Spleen (tissue), 11 donors: Measurements from ENCODE around the gene RASSF1. TPM values are rescaled to one million over a fixed set of nuclear protein-coding genes. Genes with fewer than 3 reads are reported as not detected.

ENCODE experiments used
- DNase-seq: peaks from one replicate; pipeline ENCODE4 v3.0.0-alpha.2; 2020
- H3K27ac ChIP-seq, 8 donors: fragments of 200-600 bp; sonication (generic) in 7 of 8; 1 replicate in 4 of 8; 2 replicates in 4 of 8; pipeline versions ENCODE4 v1.5.0 to v1.8.0; 2016 to 2021; ENCODE audit warnings: inconsistent platforms in 4 of 8, mild to moderate bottlenecking in 4 of 8, moderate library complexity in 1 of 8
- H3K27me3 ChIP-seq, 7 donors: fragments of 200-600 bp; sonication (generic) in 6 of 7; replicated peaks in 1 of 7; 1 replicate in 4 of 7; 2 replicates in 3 of 7; pipeline versions ENCODE4 v1.5.0 to v1.8.0; 2016 to 2021; ENCODE audit warnings: inconsistent platforms in 3 of 7, mild to moderate bottlenecking in 1 of 7
- H3K36me3 ChIP-seq, 6 donors: fragments of 200-600 bp; sonication (generic) in 5 of 6; 1 replicate in 4 of 6; 2 replicates in 2 of 6; pipeline versions ENCODE4 v1.5.0 to v1.8.0; 2016 to 2021; ENCODE audit warnings: inconsistent platforms in 2 of 6
- H3K4me1 ChIP-seq, 6 donors: fragments of 200-600 bp; sonication (generic) in 5 of 6; 1 replicate in 3 of 6; 2 replicates in 3 of 6; pipeline versions ENCODE4 v1.5.0 to v1.8.0; 2016 to 2021; ENCODE audit warnings: inconsistent platforms in 3 of 6
- H3K4me3 ChIP-seq, 8 donors: fragments of 200-600 bp; sonication (generic) in 7 of 8; 1 replicate in 4 of 8; 2 replicates in 4 of 8; pipeline versions ENCODE4 v1.5.0 to v1.8.0; 2016 to 2021; ENCODE audit warnings: inconsistent platforms in 4 of 8, mild to moderate bottlenecking in 4 of 8, moderate library complexity in 2 of 8
- H3K9me3 ChIP-seq, 8 donors: fragments of 200-600 bp; sonication (generic) in 7 of 8; 1 replicate in 4 of 8; 2 replicates in 4 of 8; pipeline versions ENCODE4 v1.5.0 to v1.8.0; 2016 to 2021; ENCODE audit warnings: inconsistent platforms in 4 of 8
- POLR2A ChIP-seq, 3 donors: fragments of 450-650 bp; IDR thresholded peaks; one replicate each; pipeline ENCODE4 v1.5.1; 2017; ENCODE audit warnings: antibody characterized with exemption in 3 of 3, mild to moderate bottlenecking in 1 of 3
- POLR2AphosphoS5 ChIP-seq, 3 donors: sonication (generic); formaldehyde crosslinking; IDR thresholded peaks; one replicate each; pipeline ENCODE4 v1.5.1; 2017; ENCODE audit warnings: antibody characterized with exemption in 3 of 3
- WGBS, 5 donors: extraction: QIAGEN DNeasy Blood & Tissue Kit in 3 of 5; methylation state at CpG; one replicate each; pipeline versions ENCODE4 v1.1.5 to v1.1.7; 2013 to 2018; 5-methylcytosine and 5-hydroxymethylcytosine counted together
- intact Hi-C: fragments of 100-400 bp; cut with DNase I; formaldehyde crosslinking; loops from one replicate; pipeline ENCODE4 v1.15.0; 2023; ENCODE audit warnings: low total_unique reads
- polyA plus RNA-seq, 3 donors: library from polyadenylated mRNA; stranded (reverse); fragments of 200-250 nt; gene quantifications; one replicate each; pipeline ENCODE4 v1.2.1, GENCODE V29; 2013
- total RNA-seq, 7 donors: library from RNA; depleted of rRNA in 3 of 7; stranded (reverse); fragments of >200 nt in 3 of 7; fragmentation: NEBNext Ultra II Directional in 4 of 7; extraction: Animal tissue kit (Norgen Biotek cat#: 25700) in 4 of 7; gene quantifications; one replicate each; pipeline versions ENCODE4 v1.1.0 to v1.2.1, GENCODE V29; 2016 to 2021
- TF ChIP-seq, protein P1 (sequence below), 11 experiments: fragments of 200-600 bp in 7 of 11; fragments of 450-650 bp in 4 of 11; sonication (generic) in 4 of 11; IDR thresholded peaks in 8 of 11; conservative IDR thresholded peaks in 3 of 11; 1 replicate in 7 of 11; 2 replicates in 4 of 11; pipeline versions ENCODE4 v1.4.0 to v1.8.0; 2016 to 2021; ENCODE audit warnings: antibody characterized with exemption in 11 of 11, inconsistent platforms in 4 of 11, mild to moderate bottlenecking in 1 of 11
- donor health status: healthy with polysubstance abuse.
- donor health status: DM: no; HTN: no; CAD: no; lungs with moderate emphysema.
- donor health status: DM: no; HTN: no; CAD: no.
- donor health status: Bipolar disorder and iron deficiency.
- donor health status: healthy.
- donor health status: DM: no; HTN: no; CAD: no.
- donor health status: DM: yes; HTN: yes; CAD: no.

RASSF1 gene
- total and polyA plus RNA-seq, 10 donors, result 48.3 to 113 (median 64.7) TPM

DNA sequence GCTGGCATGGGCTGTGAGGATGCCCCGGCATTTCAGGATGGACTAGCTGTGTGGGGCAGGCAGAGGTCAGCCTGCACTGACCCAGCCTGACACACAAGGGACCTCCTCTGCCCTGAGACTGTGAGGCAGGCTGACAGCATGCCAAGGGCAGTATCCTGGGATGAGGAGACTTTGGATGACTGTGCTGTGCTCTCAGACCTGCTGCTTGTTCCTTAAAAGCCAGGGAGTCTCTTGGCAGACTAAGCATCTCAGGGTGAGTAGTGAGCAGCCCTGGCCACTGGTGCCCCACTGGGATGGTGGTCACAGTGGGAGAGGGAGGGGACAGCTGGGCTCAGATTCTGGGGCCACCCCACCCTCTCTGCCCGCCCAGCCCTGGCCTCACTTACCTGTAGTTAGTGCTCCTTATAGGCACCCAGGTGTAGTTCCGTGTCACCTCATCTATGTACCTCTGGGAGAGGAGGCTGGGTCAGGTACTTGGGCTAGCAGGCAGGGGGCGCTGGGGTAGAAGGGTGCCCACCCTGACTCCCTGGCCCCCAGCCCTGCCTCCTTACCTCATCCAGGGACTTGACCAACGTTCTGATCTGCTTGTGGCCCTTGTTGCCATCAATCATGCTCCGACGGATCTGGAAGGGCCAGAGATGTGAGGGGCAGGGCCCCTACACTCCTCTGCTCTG lies 34.8 kb upstream of the RASSF1 start:
- 70 to 89% (median 80%) methylated on average over 5 to 7 of the region's 7 CpGs for WGBS, 5 donors
- peaks cover 0 to 14% (median 0%) of the 10 kb centered on the region in 7 donors for H3K27me3 ChIP-seq
- intact Hi-C loops, result no loop called here
- H3K27ac ChIP-seq, result no peak overlapping the region
- H3K4me3 ChIP-seq, result no peak overlapping the region
- no peak for TF ChIP-seq POLR2AphosphoS5 (IDR thresholded peaks at IDR 0.05)
- no peak for TF ChIP-seq POLR2A (IDR thresholded peaks at IDR 0.05)
- TF ChIP-seq, protein P1, sequence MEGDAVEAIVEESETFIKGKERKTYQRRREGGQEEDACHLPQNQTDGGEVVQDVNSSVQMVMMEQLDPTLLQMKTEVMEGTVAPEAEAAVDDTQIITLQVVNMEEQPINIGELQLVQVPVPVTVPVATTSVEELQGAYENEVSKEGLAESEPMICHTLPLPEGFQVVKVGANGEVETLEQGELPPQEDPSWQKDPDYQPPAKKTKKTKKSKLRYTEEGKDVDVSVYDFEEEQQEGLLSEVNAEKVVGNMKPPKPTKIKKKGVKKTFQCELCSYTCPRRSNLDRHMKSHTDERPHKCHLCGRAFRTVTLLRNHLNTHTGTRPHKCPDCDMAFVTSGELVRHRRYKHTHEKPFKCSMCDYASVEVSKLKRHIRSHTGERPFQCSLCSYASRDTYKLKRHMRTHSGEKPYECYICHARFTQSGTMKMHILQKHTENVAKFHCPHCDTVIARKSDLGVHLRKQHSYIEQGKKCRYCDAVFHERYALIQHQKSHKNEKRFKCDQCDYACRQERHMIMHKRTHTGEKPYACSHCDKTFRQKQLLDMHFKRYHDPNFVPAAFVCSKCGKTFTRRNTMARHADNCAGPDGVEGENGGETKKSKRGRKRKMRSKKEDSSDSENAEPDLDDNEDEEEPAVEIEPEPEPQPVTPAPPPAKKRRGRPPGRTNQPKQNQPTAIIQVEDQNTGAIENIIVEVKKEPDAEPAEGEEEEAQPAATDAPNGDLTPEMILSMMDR (IDR thresholded peaks at IDR 0.05 in 8 of 11, conservative IDR thresholded peaks at IDR 0.05 in 3 of 11), result no peak
- H3K9me3 ChIP-seq, result no peaks in the 10 kb centered on the region
- no peak for DNase-seq
- no peaks in the 10 kb centered on the region for H3K4me1 ChIP-seq
- no peaks in the 10 kb centered on the region for H3K36me3 ChIP-seq

DNA sequence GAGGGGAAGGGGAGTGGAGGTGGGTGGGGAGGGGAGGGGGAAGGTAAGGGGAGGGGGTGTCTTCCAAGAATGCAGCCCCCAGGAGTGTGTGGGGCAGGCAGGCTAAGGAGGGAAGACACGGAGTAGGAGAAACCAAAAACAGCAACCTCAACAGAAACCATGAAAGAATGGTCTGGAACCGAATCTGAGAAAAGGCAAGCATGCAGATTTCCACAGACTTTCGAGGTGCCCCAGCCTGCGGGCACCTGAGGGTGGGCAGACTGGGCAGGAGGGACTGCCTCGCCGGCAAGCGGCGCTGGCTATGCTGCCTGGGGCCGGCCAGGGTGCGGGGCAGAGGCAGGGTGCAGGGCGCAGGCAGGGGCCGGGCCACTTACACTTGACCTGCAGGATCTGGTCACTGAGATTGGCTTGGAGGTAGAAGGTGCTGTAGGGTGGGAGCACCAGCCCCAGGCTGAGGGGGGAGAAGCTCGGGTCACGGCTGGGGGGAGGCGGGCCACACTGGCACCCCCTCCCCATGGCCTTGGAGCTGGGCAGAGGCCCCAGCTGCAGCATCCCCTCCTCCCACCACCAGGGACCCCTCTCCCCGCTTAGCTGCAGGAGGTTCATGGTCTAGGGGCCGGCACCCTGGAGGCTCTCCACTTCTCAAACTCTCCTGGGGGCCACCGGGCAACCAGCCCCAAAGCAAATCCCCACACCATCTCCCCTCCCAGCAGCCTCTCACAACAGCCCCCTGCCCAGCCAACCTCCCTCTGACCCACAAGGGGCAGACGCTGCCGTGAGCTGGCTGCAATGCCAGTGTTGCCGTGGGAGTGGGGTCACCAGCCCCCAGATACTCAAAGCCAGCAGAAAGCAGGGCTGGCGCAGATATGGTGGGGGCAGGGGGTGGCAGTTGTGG lies 34.0 kb upstream of the RASSF1 start:
- DNase-seq, result no peak
- 71 to 84% (median 76%) methylated on average over 18 to 22 of the region's 22 CpGs for WGBS, 5 donors

DNA sequence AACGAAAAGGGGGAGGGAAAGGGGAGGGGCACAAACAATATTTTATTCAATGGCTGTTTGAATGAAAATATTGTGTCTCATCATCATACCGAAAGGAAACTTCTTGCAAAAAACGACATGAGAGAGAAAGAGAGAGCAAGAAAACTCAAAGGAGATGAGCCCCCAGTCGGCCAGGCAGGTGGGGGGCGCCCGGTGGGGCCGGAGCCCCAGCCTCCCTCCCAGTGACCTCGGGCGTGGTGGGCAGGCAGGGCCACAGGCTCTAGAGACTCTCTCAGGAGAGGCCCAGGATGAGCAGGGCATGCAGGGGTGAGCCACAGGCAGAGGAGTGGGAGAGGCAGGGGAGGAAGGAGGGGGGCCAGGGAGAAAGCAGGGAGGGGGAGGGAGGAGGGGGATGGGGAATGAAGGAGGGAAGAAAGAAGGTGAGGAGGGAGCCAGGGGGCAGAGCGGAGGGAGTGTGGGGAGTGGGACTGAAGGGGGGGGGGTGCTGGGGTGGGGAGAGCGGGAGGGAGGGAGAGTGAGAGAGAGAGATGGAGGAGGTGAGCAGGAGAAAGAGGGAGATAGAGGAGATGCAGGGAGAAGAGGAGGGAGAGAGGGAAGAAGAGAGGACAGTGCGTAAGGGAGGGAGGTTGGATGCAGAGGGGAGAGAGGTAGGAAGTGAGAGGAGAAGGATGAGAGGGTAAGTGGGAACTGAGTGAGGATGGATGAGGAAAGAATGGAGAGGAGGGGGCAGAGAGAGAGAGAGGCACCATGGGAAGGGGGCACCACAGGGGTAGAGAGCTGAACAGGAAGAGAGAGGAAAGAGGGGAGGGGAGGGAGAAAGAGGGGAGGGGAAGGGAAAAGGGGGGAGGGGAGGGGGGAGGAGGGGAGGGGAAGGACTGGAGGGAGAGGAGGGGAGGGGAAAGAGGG lies 32.8 kb upstream of the RASSF1 start:
- Histone ChIP-seq H3K36me3 (no peaks in the 10 kb centered on the region), H3K4me1 (no peaks in the 10 kb centered on the region), H3K4me3 (no peak overlapping the region), H3K27me3 (peaks cover 0 to 14% (median 0%) of the 10 kb centered on the region in 7 donors), H3K9me3 (no peaks in the 10 kb centered on the region), H3K27ac (no peak overlapping the region)
- 53 to 65% (median 60%) methylated on average over 12 of the region's 12 CpGs for WGBS, 5 donors
- TF ChIP-seq POLR2AphosphoS5 (IDR thresholded peaks at IDR 0.05), result no peak
- no peak for TF ChIP-seq POLR2A (IDR thresholded peaks at IDR 0.05)
- TF ChIP-seq, protein P1 (IDR thresholded peaks at IDR 0.05 in 8 of 11, conservative IDR thresholded peaks at IDR 0.05 in 3 of 11), result no peak
- no peak for DNase-seq
- intact Hi-C loops, result no loop called here

More for the DNA sequence above, 34.0 kb upstream of the RASSF1 start:
- H3K27me3 ChIP-seq, result peaks cover 0 to 14% (median 0%) of the 10 kb centered on the region in 7 donors
- H3K4me1 ChIP-seq, result no peaks in the 10 kb centered on the region
- H3K9me3 ChIP-seq, result no peaks in the 10 kb centered on the region
- no peaks in the 10 kb centered on the region for H3K36me3 ChIP-seq
- H3K27ac ChIP-seq, result no peak overlapping the region
- TF ChIP-seq POLR2AphosphoS5 (IDR thresholded peaks at IDR 0.05), result no peak
- no peak overlapping the region for H3K4me3 ChIP-seq
- intact Hi-C loops, result no loop called here

DNA sequence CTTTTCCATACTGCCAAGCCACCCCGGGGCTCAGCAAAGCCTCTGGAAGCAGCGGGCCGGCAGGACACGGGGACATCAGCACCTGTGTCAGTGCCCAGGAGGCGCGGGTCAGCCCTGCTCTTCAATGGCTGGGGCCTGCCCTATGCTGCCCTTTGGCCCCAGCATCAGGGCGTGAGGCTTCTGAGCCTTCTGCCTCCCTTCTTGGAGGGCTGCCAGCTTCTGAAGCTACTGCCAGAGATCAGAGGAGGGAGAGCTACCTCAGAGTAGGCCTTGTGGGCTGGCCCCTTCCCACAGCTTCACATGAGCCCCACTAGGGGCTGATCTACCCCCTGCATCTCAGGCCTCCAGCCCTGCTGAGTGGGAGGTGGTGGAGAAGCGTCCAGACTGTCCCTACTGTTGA lies 31.7 kb upstream of the RASSF1 start:
- DNase-seq, result no peak
- no peak overlapping the region for H3K27ac ChIP-seq
- intact Hi-C loops, result no loop called here
- no peaks in the 10 kb centered on the region for H3K9me3 ChIP-seq
- no peak overlapping the region for H3K4me3 ChIP-seq
- H3K4me1 ChIP-seq, result peaks cover 0 to 5% (median 0%) of the 10 kb centered on the region in 6 donors
- no peaks in the 10 kb centered on the region for H3K36me3 ChIP-seq
- WGBS, 5 donors, result 65 to 76% (median 72%) methylated on average over 7 to 8 of the region's 8 CpGs
- TF ChIP-seq, protein P1 (IDR thresholded peaks at IDR 0.05 in 8 of 11, conservative IDR thresholded peaks at IDR 0.05 in 3 of 11), result no peak
- peaks cover 0 to 14% (median 0%) of the 10 kb centered on the region in 7 donors for H3K27me3 ChIP-seq
